Measurements from ENCODE around the gene TMEM244.
"Not testable (repeated sequence)": the region's sequence is repeated elsewhere in the genome, so short reads cannot be mapped to it uniquely, and the experiment has no call there.

TMEM244 gene

GRCh38 chr6:129866688-129867087 is 5.6 kb upstream of the TMEM244 start:
- DNase-seq = no peak

GRCh38 chr6:129866256-129866655 is 5.1 kb upstream of the TMEM244 start:
- DNase-seq = no peak

- no peak for DNase-seq
These were observed 3.9 kb upstream of the TMEM244 start for GRCh38 chr6:129865013-129865412.

GRCh38 chr6:129863664-129864063 is 2.5 kb upstream of the TMEM244 start:
- no peak for DNase-seq

- DNase-seq = no peak
These were observed 1.6 kb downstream of the TMEM244 start for GRCh38 chr6:129859524-129859923.

- no peak for DNase-seq
These were observed 3.3 kb downstream of the TMEM244 start for GRCh38 chr6:129857838-129858237.

GRCh38 chr6:129853996-129854711 is 7.0 kb downstream of the TMEM244 start:
- no peak for DNase-seq

- DNase-seq = no peak
These were observed 8.8 kb downstream of the TMEM244 start for GRCh38 chr6:129852257-129852858.

GRCh38 chr6:129849456-129849855 is 11.7 kb downstream of the TMEM244 start:
- DNase-seq = no peak

- no peak for DNase-seq
These were observed 14.4 kb downstream of the TMEM244 start for GRCh38 chr6:129846761-129847160.

GRCh38 chr6:129845696-129846095 is 15.4 kb downstream of the TMEM244 start:
- no peak for DNase-seq

- no peak for DNase-seq
These were observed 16.8 kb downstream of the TMEM244 start for GRCh38 chr6:129844118-129844891.

- DNase-seq = no peak
These were observed 17.5 kb downstream of the TMEM244 start for GRCh38 chr6:129843573-129843972.

- no peak for DNase-seq
These were observed 18.2 kb downstream of the TMEM244 start for GRCh38 chr6:129842881-129843409.

GRCh38 chr6:129842137-129842536 is 19.0 kb downstream of the TMEM244 start:
- DNase-seq = no peak

GRCh38 chr6:129839562-129839961 is 21.6 kb downstream of the TMEM244 start:
- DNase-seq = not testable (repeated sequence)

GRCh38 chr6:129835691-129836090 is 25.4 kb downstream of the TMEM244 start:
- no peak for DNase-seq

GRCh38 chr6:129832299-129832698 is 28.8 kb downstream of the TMEM244 start:
- DNase-seq = no peak

- no peak for DNase-seq
These were observed 32.9 kb downstream of the TMEM244 start for GRCh38 chr6:129828229-129828628.

GRCh38 chr6:129818251-129818650 is 42.9 kb downstream of the TMEM244 start:
- no peak for DNase-seq

- no peak for DNase-seq
These were observed 43.3 kb downstream of the TMEM244 start for GRCh38 chr6:129817821-129818220.

- no peak for DNase-seq
These were observed 43.8 kb downstream of the TMEM244 start for GRCh38 chr6:129817332-129817731.

GRCh38 chr6:129812145-129812777 is 48.9 kb downstream of the TMEM244 start:
- no peak for DNase-seq

All from CD4-positive, alpha-beta T cell treated with Interleukin-15 for 1 hour (primary cell).